ENCODE measurements around the gene SBF2. TPM values are rescaled to one million over a fixed set of nuclear protein-coding genes. Genes with fewer than 3 reads are reported as not detected.

SBF2 gene
- total RNA-seq, 1 experiment from 2014 or later, result 30.2 TPM

DNA sequence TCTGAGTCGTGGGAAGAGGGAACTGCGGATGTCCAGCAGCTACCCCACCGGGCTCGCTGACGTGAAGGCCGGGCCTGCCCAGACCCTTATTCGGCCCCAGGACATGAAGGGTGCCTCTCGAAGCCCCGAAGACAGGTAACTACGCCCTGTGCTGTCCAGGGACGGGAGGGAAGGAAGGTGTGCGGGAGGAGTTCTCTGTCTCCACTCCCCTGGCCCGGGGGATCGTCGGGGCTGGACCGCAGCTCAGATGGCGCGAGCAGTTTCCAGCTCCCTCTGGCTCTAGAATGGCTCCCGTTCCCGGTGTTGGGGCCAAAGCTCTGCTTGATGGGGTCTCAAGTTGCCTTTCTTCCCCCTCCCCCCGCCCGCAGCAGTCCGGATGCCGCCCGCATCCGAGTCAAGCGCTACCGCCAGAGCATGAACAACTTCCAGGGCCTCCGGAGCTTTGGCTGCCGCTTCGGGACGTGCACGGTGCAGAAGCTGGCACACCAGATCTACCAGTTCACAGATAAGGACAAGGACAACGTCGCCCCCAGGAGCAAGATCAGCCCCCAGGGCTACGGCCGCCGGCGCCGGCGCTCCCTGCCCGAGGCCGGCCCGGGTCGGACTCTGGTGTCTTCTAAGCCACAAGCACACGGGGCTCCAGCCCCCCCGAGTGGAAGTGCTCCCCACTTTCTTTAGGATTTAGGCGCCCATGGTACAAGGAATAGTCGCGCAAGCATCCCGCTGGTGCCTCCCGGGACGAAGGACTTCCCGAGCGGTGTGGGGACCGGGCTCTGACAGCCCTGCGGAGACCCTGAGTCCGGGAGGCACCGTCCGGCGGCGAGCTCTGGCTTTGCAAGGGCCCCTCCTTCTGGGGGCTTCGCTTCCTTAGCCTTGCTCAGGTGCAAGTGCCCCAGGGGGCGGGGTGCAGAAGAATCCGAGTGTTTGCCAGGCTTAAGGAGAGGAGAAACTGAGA is 12.2 kb upstream of the SBF2 start:
- Histone ChIP-seq H4K8ac (replicated peaks; ENCODE audit: insufficient read length, low read depth, low read length) (no peak overlapping the region), H3K27ac (ENCODE audit: insufficient read length, low read depth, low read length) (no peak overlapping the region), H3K18ac (ENCODE audit: insufficient read length, low read depth, low read length) (no peak overlapping the region), H3K56ac (ENCODE audit: insufficient read length, low read depth, low read length) (no peak overlapping the region), H4K91ac (ENCODE audit: insufficient read length, low read depth, low read length) (no peak overlapping the region), H3K9me3 (ENCODE audit: control insufficient read depth, low read depth, low read length) (no peaks in the 10 kb centered on the region), H4K20me1 (ENCODE audit: control insufficient read depth, insufficient read depth, insufficient read length) (no peaks in the 10 kb centered on the region), H2BK12ac (ENCODE audit: insufficient read length, low read depth, low read length) (no peak overlapping the region), H2AFZ (ENCODE audit: low read length) (no peak overlapping the region), H3K4ac (ENCODE audit: low read depth, low read length) (no peak overlapping the region), H4K5ac (ENCODE audit: insufficient read length, low read depth, low read length) (no peak overlapping the region), H3K27me3 (ENCODE audit: insufficient read depth, low read length) (no peaks in the 10 kb centered on the region; the same call in 1 of the 2 replicates), H3K79me2 (ENCODE audit: insufficient read depth, low read length) (peaks cover 7% of the 10 kb centered on the region; the same call in 1 of the 2 replicates), H2BK120ac (ENCODE audit: low read depth, low read length, poor library complexity, severe bottlenecking) (no peak overlapping the region), H2AK5ac (ENCODE audit: insufficient read length, low read length) (no peak overlapping the region), H3K14ac (ENCODE audit: insufficient read depth, low read length) (peak overlapping the region; percentile 61; the same call in 1 of the 2 replicates), H3K79me1 (ENCODE audit: insufficient read depth, low read depth, low read length, poor library complexity, severe bottlenecking) (no peaks in the 10 kb centered on the region), H3K23ac (ENCODE audit: insufficient read length, low read depth, low read length) (no peak overlapping the region), H3K4me1 (ENCODE audit: insufficient read depth, low read length) (peaks cover 8% of the 10 kb centered on the region), H3K9ac (ENCODE audit: extremely low read depth, insufficient read length, low read length) (peak overlapping the region; percentile 69), H3K23me2 (ENCODE audit: insufficient read length, low read depth, low read length, poor library complexity, severe bottlenecking) (peaks cover 39% of the 10 kb centered on the region), H2BK5ac (ENCODE audit: insufficient read length, low read length) (no peak overlapping the region), H2BK20ac (ENCODE audit: low read depth, low read length, poor library complexity, severe bottlenecking) (no peak overlapping the region), H2BK15ac (ENCODE audit: low read depth, low read length) (no peak overlapping the region), H3T11ph (ENCODE audit: low read length) (no peak overlapping the region), H3K4me2 (ENCODE audit: insufficient read depth, insufficient read length, low read length) (peak overlapping the region; percentile 75)
- TF ChIP-seq, protein P1, sequence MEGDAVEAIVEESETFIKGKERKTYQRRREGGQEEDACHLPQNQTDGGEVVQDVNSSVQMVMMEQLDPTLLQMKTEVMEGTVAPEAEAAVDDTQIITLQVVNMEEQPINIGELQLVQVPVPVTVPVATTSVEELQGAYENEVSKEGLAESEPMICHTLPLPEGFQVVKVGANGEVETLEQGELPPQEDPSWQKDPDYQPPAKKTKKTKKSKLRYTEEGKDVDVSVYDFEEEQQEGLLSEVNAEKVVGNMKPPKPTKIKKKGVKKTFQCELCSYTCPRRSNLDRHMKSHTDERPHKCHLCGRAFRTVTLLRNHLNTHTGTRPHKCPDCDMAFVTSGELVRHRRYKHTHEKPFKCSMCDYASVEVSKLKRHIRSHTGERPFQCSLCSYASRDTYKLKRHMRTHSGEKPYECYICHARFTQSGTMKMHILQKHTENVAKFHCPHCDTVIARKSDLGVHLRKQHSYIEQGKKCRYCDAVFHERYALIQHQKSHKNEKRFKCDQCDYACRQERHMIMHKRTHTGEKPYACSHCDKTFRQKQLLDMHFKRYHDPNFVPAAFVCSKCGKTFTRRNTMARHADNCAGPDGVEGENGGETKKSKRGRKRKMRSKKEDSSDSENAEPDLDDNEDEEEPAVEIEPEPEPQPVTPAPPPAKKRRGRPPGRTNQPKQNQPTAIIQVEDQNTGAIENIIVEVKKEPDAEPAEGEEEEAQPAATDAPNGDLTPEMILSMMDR (conservative IDR thresholded peaks at IDR 0.05), result no peak
- Mint-ChIP-seq H3K4me3 (peak overlapping the region; percentile 84 to 93), H3K9me3 (no peaks in the 10 kb centered on the region; a peak in 1 of 5 replicates), H3K27me3 (ENCODE audit: low read depth) (peaks cover 34% of the 10 kb centered on the region), H3K4me1 (peaks cover 49 to 56% of the 10 kb centered on the region in 2 experiments), H3K27ac (peak overlapping the region in 1 of 3 experiments; percentile 95; a peak in 5 of 7 replicates), H3K36me3 (ENCODE audit: insufficient read depth in 1 of 3, low read depth in 3 of 3) (peaks cover 7 to 24% (median 21%) of the 10 kb centered on the region in 3 experiments; a peak in 6 of 7 replicates)
- DNase-seq, result peak; percentile 61
- WGBS (ENCODE audit: extremely low coverage, insufficient read length, low lambda C conversion rate), result no CpG with 5 or more reads among the region's 65 CpGs

Data from H9 (cell line).